ENCODE data around the gene GCFC2.

GCFC2 gene

DNA sequence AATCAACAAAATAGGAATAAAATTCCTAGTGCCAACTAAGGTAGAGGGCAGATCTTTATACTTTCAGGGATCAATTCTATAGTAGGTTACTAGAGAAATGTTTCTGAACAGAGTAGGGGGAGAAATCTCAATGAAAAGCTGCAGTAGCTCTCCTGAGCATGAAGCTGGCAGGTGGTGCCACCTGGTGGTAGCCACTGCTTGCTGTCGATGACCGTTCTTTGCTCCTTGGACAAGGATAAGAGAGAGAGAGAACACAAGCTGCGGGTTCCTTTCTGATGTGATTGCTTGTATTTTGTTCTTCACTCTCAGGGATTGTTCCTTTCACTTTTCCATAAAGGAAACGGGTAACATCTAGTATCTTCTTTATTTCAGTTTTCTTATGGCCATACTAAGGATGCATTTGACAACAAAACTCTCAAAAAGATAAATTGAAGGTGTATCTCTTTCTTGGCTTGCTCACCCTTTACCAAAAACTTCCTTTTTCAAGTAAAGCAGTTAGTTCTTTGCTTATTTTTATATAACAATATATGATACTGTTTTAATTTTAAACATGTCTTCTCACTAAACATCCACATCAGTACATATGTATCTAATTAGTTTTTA is 82.7 kb downstream of the GCFC2 start:
- DNase-seq (ENCODE audit: low read depth, low spot score) = peak; percentile 64

DNA sequence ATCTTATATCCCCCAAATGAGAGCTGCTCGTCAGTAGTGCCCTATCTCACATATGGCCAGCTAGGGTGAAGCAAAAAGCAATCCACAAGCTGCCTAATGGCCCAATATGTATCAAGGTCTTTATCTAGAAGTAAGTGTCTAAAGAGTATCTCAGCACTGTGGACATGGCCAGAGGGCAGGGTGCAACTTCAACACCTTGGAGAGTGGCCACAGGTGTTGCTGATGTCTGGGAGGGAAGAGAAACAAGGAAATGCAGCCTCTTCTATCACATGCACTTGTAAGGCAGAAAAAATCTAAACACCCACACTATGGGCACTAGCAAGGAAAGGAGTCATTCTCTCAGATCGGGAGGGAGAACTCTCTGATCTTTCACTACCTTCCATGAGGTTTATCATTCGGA is 87.8 kb downstream of the GCFC2 start:
- no peak for DNase-seq (ENCODE audit: low read depth, low spot score)

DNA sequence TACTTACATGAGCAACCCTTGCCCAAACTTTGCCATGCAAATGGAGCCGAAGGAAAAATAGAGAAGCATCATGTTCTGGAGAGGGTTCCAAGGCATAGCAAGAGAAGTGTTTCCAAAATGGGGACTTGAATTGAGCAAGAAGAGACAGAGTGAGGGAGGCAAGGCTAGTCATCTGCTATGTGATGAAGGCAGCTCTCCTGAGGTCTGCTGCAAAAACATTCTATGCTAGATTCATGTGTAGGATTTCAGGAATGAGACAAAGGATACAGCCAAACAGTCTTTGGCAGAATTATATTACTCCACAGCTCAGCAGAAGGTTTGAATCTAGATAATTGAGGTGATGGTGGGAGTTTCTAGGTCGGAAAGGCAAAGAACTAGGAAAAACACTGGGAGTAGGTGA is 88.2 kb downstream of the GCFC2 start:
- no peak for DNase-seq (ENCODE audit: low read depth, low spot score)

DNA sequence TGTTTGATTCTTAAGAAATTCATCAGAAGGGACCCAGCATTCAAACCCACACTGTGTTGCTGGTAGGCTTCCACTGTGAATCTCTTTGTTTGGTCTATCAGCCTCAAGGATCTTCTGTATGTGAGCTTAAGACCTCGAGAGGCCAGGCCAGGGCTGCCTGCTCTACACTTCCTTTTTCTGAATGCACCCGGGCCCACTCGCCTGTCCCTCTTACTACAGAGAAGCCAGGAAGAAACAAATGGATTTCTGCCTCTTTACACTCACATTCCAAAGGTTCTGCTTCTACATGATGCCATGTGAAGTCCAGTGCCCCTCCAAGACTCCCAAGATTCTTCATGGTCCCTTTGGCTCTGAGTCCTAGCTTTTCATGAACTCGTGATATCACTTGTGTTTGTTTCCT is 89.5 kb downstream of the GCFC2 start:
- DNase-seq (ENCODE audit: low read depth, low spot score) = no peak

DNA sequence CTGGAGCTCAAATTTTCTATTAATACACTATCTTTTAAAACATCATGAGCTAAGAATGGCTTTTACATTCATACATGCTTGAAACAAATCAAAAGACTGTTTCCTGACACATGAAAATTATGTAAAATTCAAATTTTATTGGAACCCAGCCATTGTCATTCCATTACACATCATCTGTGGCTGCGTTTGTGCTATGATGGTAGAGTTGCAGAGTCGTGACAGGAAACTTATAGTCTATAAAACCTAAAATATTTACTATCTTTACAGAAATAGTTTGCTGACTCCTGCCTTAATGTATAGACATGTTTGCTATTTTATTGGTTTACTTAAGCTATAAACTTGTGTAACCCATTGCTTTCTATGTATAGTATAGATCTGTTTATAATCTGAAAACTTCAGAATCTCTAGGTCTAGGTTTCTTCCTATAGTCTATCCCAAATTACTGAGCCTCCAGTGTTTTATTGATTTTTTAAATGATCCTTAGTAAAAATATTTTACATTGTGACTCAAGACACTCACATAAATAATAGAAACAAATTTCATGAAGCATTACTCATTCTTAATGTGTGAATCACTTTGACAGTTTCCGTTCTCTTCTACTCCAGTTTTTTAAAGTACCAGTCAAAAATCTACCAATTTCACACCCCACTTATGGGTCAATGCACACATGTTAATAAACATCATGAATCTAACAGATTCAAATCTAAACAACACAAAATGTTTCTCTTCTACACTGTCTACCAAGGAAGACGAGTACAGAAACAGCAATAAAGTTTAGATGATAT is 90.6 kb downstream of the GCFC2 start:
- DNase-seq (ENCODE audit: low read depth, low spot score) = no peak

DNA sequence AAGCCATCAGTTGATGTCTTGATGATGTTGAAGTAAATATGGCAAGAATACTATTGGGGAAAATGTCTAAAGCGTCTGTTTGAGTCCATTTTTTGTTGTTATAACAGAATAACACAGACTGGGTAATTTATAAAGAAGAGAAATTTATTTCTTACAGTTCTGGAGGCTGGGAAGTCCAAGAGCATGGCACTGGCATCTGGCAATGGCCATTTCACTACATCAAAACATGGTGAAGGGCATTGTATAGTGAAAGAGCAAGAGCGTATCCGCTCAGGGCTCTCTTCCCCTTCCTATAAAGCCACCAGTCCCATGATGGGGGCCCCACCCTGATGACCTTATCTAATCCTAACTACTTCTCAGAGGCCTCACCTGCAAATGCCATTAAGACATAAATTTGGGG is 93.8 kb downstream of the GCFC2 start:
- DNase-seq (ENCODE audit: low read depth, low spot score) = no peak

DNA sequence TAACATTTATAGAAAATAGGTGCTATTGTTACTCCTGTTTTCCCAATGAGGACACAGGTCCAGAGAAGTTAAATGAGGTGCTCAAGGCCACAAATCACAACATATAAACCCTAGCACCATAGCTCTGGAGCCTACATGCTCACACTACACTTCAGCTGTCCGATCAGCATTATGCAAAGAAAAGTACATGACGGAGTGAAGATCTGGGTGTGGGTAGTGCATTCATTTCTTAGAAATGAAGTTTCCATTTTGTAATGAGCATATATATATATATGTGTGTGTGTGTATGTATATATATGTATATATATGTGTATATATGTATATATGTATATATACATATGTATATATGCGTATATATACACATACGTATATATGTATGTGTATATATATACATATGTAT is 94.3 kb downstream of the GCFC2 start:
- no peak for DNase-seq (ENCODE audit: low read depth, low spot score)

DNA sequence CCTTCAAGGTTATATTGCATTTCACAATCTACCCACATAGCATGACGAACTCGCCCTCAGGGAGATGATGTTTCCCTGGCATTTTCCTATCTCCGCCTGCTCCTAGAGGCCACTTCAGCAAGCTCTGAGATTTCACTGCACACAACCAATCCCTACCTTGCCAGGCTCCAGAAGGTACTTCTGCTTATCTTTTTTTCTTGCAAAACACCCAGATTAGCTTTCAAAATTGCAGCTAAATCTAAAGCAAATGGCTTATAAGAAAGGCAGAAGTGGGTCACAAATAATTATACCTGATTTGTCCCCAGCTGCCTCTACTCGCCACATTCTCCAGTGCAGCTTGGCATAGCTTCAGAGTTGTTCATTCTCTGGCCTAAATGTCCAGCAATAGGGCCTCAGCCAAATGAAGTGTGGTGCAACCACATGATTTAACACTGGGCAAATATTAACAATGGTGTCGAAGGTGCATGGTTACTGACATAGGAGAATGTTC is 96.5 kb downstream of the GCFC2 start:
- DNase-seq (ENCODE audit: low read depth, low spot score) = no peak

DNA sequence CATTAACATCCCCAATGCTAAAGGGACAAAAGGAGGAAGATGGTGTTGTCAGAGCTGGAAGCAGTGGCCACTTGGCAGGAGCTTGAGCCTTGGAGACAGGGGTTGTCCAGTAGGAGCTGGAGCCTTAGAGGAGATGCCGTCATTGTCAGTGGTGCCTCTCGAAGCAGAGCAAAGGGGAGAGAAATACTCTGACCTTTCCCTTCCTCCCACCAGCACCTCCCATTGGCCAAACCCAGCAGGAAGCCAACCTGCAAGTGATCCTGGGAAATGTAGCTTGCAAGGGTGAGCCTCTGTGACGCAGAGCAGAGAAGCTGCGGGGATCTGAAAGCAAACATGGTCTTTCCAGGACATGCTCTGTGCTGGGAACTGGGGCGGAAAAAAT is 97.9 kb downstream of the GCFC2 start:
- no peak for DNase-seq (ENCODE audit: low read depth, low spot score)
